ENCODE measurements around the gene NECAP2.

- TF ChIP-seq CTCF (IDR thresholded peaks at IDR 0.05 in 8 of 11, conservative IDR thresholded peaks at IDR 0.05 in 3 of 11) (no peak), POLR2AphosphoS5 (IDR thresholded peaks at IDR 0.05) (peak; percentile 24 to 43 (median 38))
Measured at GRCh38 chr1:16396591-16396990, 43.9 kb upstream of the NECAP2 start.
